ENCODE measurements around the gene PLK2.

Gene PLK2

GRCh38 chr5:58460002-58460731, at the start of gene PLK2:
TSS of gene PLK2 (minus strand) at chr5:58460086. CDS start at chr5:58459959, 127 bp downstream.
- TF ChIP-seq CTCF (IDR thresholded peaks at IDR 0.05) = peak; percentile 78
- H3K4me1 ChIP-seq (ENCODE audit: control insufficient read depth in 1 of 2, insufficient read depth in 1 of 2, low read depth in 1 of 2, low read length in 1 of 2) = peaks cover 10 to 16% of the 10 kb centered on the region in 2 experiments
- peaks cover 38% of the 10 kb centered on the region for H3K27me3 ChIP-seq
- peak within 1 kb of the TSS; percentile 79 to 98 for H3K4me3 ChIP-seq (ENCODE audit: low read depth in 1 of 2, low read length in 1 of 2)
- H3K9me3 ChIP-seq = no peaks in the 10 kb centered on the region
- H3K27ac ChIP-seq = peak within 1 kb of the TSS; percentile 89
- H3K36me3 ChIP-seq = no peaks in the 10 kb centered on the region

DNA sequence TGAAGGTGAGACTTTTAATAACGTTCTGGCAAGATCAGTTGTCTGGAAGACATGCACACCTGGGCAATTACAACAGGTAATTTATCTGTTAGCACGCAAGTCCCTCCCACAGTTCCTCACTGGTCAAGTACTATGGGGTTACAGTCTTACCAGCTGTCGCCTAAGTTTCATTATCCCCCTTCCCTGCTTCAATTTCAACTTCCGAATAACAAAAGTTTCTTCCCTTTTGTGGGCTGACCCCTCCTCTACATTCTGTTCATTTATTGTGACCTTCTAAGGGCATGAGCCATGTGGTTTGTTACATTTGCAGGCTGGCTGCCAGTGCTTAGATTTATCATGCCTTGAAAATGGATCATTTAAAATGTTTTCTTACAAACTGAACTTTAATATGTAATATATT, 47.8 kb upstream of the PLK2 start:
- Histone ChIP-seq H3K36me3 (no peaks in the 10 kb centered on the region), H3K4me1 (ENCODE audit: control insufficient read depth in 1 of 2, insufficient read depth in 1 of 2, low read depth in 1 of 2, low read length in 1 of 2) (peaks cover 23 to 45% of the 10 kb centered on the region in 2 experiments), H3K27ac (no peak overlapping the region), H3K9me3 (no peaks in the 10 kb centered on the region), H3K4me3 (ENCODE audit: low read depth in 1 of 2, low read length in 1 of 2) (no peak overlapping the region), H3K27me3 (no peaks in the 10 kb centered on the region)
- no peak for TF ChIP-seq CTCF (IDR thresholded peaks at IDR 0.05)

DNA sequence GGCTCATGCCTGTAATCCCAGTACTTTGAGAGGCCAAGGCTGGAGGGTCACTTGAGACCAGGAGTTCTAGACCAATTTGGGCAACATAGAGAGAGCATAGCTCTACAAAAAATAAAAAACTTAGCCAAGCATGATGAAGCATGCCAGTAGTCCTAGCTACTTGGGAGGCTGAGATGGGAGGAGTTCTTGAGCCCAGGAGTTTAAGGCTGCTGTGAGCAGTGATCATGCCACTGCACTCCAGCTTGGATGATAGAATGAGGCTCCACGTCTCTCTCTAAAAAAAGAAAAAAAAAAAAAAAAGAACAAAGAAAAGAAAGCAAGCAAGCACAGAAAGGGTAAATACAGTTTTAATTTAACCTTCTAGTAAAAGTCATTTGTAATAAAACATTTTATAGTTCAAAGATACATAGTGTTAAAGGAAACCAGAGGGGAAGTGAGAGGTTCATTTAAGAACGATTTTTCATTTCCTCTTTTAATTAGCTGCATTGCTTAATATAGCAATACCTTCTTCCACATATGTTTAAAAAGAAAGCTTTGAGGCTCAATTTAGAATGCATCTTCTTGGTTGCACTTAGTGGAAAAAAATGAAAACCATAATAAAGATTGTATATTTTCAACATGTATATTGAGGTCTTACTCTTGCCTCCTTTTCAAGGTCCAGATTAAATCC, 46.2 kb upstream of the PLK2 start:
- peaks cover 26 to 57% of the 10 kb centered on the region in 2 experiments for H3K4me1 ChIP-seq (ENCODE audit: control insufficient read depth in 1 of 2, insufficient read depth in 1 of 2, low read depth in 1 of 2, low read length in 1 of 2)
- H3K9me3 ChIP-seq = no peaks in the 10 kb centered on the region
- no peaks in the 10 kb centered on the region for H3K27me3 ChIP-seq
- H3K36me3 ChIP-seq = no peaks in the 10 kb centered on the region
- peak overlapping the region; percentile 93 for H3K27ac ChIP-seq
- no peak overlapping the region for H3K4me3 ChIP-seq (ENCODE audit: low read depth in 1 of 2, low read length in 1 of 2)
- TF ChIP-seq CTCF (IDR thresholded peaks at IDR 0.05) = no peak

- no peak overlapping the region for H3K4me3 ChIP-seq (ENCODE audit: low read depth in 1 of 2, low read length in 1 of 2)
- no peaks in the 10 kb centered on the region for H3K36me3 ChIP-seq
- no peak for TF ChIP-seq CTCF (IDR thresholded peaks at IDR 0.05)
- peaks cover 32 to 63% of the 10 kb centered on the region in 2 experiments for H3K4me1 ChIP-seq (ENCODE audit: control insufficient read depth in 1 of 2, insufficient read depth in 1 of 2, low read depth in 1 of 2, low read length in 1 of 2)
- no peaks in the 10 kb centered on the region for H3K27me3 ChIP-seq
- H3K9me3 ChIP-seq = no peaks in the 10 kb centered on the region
- peak overlapping the region; percentile 93 for H3K27ac ChIP-seq
Measured at GRCh38 chr5:58505502-58505901, 45.6 kb upstream of the PLK2 start.

DNA sequence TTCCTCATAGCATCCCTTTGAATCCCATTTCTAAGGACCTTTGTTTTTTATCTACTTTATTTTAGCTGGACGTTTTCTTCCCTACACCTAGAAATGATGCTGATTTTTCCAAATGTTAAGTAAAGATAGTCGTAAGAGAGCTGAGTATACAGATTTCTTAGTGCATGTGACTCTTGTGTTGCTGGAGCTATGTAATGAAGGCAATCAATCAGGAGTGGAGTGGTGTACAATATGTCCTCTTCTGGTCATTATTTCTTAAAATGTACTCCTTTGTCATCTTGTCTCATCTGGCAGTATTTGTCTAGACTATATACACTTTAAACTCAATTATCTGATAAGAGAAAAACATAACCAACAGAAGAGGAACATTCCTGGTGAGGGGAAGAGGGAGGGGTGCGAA, 44.9 kb upstream of the PLK2 start:
- TF ChIP-seq CTCF (IDR thresholded peaks at IDR 0.05) = no peak
- Histone ChIP-seq H3K27me3 (no peaks in the 10 kb centered on the region), H3K4me1 (ENCODE audit: control insufficient read depth in 1 of 2, insufficient read depth in 1 of 2, low read depth in 1 of 2, low read length in 1 of 2) (peaks cover 40 to 70% of the 10 kb centered on the region in 2 experiments), H3K27ac (peak overlapping the region; percentile 93), H3K4me3 (ENCODE audit: low read depth in 1 of 2, low read length in 1 of 2) (no peak overlapping the region), H3K36me3 (no peaks in the 10 kb centered on the region), H3K9me3 (no peaks in the 10 kb centered on the region)
